ENCODE results near the gene RHEX.

DNA sequence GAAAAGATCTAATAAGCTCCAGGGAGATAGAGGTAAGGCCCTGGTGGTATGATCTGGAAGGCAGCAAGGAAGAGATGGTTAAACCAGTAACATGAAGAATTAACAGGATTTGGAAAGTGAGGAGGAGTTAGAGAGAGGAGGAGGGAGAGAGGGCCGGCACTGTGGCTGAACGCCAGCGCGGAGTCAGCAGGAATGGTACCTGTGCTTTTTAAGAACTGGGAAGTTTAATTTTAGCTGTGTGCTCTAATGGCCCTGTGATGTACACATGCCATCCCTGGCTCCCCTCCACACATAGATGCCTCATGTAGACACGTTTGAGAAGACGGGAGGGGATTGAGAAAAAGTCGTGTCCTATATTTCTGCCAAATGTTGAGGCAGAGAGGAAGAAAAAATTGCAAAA, 78.1 kb downstream of the RHEX start:
- TF ChIP-seq, protein P1, sequence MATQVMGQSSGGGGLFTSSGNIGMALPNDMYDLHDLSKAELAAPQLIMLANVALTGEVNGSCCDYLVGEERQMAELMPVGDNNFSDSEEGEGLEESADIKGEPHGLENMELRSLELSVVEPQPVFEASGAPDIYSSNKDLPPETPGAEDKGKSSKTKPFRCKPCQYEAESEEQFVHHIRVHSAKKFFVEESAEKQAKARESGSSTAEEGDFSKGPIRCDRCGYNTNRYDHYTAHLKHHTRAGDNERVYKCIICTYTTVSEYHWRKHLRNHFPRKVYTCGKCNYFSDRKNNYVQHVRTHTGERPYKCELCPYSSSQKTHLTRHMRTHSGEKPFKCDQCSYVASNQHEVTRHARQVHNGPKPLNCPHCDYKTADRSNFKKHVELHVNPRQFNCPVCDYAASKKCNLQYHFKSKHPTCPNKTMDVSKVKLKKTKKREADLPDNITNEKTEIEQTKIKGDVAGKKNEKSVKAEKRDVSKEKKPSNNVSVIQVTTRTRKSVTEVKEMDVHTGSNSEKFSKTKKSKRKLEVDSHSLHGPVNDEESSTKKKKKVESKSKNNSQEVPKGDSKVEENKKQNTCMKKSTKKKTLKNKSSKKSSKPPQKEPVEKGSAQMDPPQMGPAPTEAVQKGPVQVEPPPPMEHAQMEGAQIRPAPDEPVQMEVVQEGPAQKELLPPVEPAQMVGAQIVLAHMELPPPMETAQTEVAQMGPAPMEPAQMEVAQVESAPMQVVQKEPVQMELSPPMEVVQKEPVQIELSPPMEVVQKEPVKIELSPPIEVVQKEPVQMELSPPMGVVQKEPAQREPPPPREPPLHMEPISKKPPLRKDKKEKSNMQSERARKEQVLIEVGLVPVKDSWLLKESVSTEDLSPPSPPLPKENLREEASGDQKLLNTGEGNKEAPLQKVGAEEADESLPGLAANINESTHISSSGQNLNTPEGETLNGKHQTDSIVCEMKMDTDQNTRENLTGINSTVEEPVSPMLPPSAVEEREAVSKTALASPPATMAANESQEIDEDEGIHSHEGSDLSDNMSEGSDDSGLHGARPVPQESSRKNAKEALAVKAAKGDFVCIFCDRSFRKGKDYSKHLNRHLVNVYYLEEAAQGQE (IDR thresholded peaks at IDR 0.05; ENCODE audit: insufficient read depth in 1 of 2, low read depth in 2 of 2, low read length in 2 of 2): no peak
- no peak for TF ChIP-seq POLR2AphosphoS5 (IDR thresholded peaks at IDR 0.05; ENCODE audit: low read depth, low read length)
- TF ChIP-seq TAF1 (IDR thresholded peaks at IDR 0.05; ENCODE audit: borderline replicate concordance, insufficient read depth, low read length): no peak
